Activated T-cell treated with anti-CD3 and anti-CD28 coated beads, Interleukin-2, amount 50 U/mL, for 1 hour (primary cell): Measurements from ENCODE around the gene SLC44A2.

Source experiments
- DNase-seq: peaks from one replicate; pipeline ENCODE4 v3.0.0-alpha.2; 2020

The SLC44A2 gene

DNA sequence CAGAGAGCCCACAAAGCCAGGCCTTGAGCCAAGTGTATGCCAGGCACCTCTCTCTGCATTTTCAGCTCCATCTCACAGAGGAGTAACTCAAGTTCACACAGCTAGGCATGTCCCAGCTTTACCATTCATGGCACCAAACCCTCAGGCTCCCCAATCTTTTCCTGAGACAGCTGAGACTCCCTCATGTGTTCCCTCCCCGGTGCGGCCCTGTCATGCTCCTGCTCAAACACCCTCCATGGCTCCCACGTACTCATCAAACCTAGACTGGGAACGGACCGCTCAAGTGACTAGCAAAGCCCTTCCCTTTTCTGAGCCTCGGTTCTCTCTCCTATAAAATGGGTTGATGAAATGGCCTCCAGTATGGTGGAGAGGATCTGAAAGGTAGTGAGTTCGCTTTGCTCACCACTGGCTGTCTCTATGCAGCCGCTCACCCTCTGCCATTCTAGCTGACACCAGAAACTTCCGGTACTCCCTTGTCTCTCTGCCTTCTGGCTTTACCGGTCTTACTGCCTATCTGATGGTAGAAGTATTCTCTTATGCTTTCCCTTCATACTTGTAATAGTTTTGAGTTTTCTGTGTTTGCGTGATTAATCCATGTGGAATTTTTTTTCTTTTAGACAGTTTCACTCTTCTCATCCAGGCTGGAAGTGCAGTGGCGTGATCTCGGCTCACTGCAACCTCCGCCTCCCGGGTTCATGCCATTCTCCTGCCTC, 7.8 kb upstream of the SLC44A2 start:
- DNase-seq = no peak

DNA sequence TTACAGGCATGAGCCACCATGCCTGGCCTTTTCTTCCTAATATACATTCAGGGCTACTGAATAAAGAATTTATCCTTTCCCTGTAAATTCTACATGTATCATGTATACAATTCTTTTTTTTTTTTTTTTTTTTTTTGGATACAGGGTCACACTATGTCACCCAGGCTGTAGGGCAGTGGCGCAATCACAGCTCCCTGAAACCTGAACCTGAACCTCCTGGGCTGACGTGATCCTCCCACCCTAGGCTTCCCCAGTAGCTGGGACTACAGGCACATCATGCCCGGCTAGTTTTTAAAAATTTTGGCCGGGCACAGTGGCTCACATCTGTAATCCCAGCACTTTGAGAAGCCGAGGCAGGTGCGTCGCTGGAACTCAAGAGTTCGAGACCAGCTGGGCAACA, 6.5 kb upstream of the SLC44A2 start:
- DNase-seq = no peak

DNA sequence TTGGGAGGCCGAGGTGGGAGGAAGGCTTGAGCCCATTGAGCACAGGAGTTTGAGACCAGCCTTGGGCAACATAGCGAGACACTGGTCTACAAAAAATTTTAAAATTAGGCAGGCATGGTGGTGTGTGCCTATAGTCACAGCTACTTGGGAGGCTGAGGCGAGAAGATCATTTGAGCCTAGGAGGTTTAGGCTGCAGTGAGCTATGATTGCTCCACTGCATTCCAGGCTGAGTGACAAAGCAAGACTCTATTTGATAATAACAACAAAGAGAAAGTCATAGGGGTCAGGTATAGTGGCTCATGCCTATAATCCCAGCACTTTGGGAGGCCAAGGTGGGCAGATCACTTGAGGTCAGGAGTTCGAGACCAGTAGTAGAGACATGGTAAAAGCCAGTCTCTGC, 4.6 kb upstream of the SLC44A2 start:
- DNase-seq = no peak

DNA sequence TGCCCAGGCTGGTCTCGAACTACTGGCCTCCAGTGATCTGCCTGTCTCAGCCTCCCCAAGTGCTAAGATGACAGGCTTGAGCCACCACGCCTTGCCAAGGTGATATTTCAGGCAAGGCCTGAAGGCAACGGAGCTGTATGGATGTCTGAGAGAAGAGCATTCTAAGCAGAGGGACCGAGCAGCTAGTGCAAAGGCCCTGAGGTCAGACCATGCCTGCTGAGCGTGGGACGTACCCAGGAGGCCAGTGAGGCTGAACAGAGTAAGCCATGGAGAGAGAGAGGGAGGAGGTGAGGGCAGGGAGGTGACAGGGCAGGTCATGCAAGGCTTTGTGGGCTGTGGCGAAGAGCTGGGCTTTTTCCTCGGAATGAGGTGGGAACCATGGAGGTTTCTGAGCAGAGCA, 3.4 kb upstream of the SLC44A2 start:
- no peak for DNase-seq

DNA sequence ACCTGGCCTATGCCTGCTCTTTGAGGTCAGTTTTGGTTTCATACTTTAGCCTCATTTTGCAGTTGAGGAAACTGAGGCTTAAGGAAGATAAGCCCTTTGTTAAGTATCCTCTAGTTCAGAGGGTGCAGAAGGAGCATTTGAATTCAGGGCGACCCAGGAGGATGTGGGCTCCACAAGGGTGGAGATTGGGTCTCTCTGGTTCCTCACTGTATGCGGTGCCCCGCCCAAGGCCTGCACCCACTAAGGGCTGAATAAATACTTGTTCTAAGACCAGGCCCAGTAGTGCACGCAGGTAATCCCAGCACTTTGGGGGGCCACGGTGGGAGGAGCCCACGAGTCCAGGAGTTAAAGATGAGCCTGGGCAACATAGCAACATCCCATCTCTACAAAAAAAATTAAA, 768 bp upstream of the SLC44A2 start:
- DNase-seq = no peak

GRCh38 chr19:10625762-10626138, 397 bp downstream of the SLC44A2 start:
- DNase-seq = no peak

- no peak for DNase-seq
These were observed 6.5 kb downstream of the SLC44A2 start for GRCh38 chr19:10631874-10632273.

GRCh38 chr19:10634430-10634829, 9.1 kb downstream of the SLC44A2 start:
- no peak for DNase-seq

DNA sequence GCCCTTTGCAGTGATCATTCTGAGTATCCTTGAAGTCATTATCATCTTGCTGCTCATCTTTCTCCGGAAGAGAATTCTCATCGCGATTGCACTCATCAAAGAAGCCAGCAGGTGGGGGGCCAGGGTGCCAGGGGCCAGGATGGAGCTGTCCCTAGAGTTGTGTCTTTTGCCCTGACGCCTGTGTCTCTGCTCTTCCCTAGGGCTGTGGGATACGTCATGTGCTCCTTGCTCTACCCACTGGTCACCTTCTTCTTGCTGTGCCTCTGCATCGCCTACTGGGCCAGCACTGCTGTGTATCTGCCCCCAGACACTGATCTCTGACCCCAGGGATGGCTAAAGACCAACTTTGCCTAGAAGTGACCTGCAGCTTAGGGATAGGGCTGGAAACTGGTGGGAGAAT, 9.6 kb downstream of the SLC44A2 start:
- DNase-seq = no peak

- no peak for DNase-seq
These were observed 11.1 kb downstream of the SLC44A2 start for GRCh38 chr19:10636304-10636972.

DNA sequence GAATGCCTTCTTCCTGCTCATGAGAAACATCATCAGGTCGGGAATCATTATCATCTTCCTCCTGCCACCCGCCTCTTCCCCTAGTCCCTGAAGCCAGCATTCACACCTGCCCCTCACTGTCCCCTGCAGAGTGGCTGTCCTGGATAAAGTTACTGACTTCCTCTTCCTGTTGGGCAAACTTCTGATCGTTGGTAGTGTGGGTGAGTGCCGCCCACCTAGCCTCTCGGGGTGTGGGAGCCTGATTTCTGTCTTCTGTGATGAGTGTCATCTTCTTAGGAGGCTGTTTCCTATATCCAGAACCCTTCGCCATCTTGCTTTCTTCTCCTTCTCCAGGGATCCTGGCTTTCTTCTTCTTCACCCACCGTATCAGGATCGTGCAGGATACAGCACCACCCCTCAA, 12.5 kb downstream of the SLC44A2 start:
- DNase-seq = no peak

DNA sequence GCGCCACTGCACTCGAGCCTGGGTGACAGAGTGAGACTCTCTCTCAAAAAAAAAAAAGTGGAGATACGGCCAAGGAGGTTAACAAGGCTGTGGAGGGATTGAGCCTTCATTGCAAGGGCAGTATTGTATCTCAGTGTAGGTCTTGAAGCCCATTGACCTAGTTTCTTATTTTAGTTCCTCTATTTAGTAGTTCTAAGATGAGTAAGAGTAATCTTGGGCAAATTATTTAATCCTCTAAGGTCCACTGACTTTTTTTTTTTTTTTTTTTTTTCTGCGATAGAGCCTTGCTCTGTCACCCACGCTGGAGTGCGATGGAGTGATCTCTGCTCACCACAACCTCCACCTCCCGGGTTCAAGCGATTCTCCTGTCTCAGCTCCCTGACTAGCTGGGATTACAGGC, 14.5 kb downstream of the SLC44A2 start:
- no peak for DNase-seq

DNA sequence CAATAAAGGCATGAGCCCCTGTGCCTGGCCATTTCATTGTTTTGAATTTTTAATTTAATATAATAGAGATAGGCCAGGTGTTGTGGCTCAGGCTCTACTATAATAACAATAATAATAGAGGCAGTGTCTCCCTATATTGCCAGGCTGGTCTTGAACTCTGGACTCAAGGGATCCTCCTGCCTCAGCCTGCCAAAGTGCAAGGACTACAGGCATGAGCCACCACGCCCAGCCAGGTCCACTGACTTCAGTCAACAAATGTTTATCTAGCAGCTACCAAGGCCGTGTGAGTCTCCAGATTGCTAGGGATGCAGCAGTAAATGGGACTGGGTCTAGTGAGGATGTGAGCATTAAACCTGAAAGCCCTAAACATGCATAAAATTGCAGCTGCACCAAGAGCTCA, 15.0 kb downstream of the SLC44A2 start:
- DNase-seq = no peak

GRCh38 chr19:10641248-10641647, 15.9 kb downstream of the SLC44A2 start:
- DNase-seq = no peak

- no peak for DNase-seq
These were observed 17.3 kb downstream of the SLC44A2 start for GRCh38 chr19:10642473-10643171.

DNA sequence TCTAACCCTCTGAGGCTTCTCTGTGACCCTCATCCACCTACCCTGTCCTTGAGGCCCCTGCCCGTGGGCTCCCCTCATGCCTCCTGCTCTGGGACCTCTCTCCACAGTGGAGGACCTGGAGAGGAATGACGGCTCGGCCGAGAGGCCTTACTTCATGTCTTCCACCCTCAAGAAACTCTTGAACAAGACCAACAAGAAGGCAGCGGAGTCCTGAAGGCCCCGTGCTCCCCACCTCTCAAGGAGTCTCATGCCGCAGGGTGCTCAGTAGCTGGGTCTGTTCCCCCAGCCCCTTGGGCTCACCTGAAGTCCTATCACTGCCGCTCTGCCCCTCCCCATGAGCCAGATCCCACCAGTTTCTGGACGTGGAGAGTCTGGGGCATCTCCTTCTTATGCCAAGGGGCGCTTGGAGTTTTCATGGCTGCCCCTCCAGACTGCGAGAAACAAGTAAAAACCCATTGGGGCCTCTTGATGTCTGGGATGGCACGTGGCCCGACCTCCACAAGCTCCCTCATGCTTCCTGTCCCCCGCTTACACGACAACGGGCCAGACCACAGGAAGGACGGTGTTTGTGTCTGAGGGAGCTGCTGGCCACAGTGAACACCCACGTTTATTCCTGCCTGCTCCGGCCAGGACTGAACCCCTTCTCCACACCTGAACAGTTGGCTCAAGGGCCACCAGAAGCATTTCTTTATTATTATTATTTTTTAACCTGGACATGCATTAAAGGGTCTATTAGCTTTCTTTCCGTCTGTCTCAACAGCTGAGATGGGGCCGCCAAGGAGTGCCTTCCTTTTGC, 18.0 kb downstream of the SLC44A2 start:
- no peak for DNase-seq

DNA sequence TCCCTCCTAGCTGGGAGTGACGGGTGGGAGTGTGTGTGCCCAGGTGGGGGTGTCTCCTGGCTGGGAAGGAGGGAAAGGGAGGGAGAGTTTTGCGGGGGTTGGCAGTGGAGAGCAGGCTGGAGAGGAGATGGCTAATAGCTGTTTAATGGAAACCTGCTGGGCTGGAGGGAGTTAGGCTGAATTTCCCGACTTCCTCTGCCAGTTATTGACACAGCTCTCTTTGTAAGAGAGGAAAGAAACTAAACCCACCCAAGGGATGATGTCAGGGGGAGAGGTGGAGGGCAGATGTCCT, 18.6 kb downstream of the SLC44A2 start:
- no peak for DNase-seq

DNA sequence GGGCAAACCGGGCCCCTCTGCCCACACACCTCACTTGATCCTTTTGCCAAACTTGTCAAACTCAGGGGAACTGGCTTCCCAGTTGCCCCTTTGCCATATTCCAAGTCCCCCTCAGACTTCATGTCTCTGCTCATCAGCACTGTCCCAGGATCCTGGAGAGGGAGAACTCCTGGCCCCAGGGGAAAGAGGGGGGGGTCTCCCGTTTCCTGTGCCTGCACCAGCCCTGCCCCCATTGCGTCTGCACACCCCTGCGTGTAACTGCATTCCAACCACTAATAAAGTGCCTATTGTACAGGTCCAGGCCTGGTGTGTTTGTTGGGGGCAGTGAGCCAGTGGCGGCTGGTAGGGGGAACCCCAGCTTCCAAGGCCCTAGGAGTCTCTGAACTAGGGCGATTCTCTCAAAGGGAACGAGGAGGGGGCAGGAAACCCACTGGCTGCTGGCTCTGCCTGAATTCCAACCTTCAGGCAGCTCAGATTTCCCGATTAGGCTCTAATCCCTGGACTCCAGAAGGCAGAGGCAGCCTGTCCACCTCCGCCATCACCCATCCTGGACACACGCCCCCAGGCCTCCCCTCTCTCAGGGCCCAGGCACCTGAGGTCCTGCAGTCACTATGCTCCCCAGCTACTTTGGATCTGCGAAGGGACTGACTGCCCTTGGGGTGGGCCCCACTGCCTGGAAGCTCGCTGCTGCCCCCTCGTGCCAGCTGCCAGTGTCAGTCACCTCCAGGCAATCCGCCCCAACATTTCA, 19.1 kb downstream of the SLC44A2 start:
- DNase-seq = peak; percentile 89

DNA sequence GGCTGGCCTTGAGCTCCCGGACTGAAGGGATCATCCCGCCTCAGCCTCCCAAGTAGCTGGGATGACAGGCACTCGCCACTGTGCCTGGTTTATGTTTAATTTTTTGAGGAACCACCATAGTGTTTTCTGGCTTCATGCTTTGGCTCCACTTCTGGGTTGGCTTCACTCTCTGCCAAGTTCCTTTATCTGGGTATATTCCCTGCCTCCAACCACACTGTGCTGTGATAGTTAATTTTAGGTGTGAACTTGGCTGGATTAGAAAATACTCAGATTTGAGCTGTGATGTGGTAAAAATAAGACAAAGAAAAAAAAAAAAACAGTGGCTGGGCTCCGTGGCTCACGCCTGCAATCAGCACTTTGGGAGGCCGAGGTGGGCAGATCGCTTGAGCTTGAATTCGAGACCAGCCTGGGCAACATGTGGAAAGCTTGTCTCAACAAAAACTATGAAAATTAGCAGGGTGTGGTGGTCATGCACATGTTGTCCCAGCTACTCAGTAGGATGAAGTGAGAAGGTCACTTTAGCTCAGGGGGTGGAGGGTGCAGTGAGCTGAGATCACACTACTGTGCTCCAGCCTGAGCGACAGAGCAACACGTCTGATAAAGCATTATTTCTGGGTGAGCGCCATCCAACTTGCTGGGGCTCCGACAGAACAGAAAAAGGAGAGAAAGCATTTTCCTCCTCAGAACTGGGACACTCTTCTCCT, 21.3 kb downstream of the SLC44A2 start:
- no peak for DNase-seq

DNA sequence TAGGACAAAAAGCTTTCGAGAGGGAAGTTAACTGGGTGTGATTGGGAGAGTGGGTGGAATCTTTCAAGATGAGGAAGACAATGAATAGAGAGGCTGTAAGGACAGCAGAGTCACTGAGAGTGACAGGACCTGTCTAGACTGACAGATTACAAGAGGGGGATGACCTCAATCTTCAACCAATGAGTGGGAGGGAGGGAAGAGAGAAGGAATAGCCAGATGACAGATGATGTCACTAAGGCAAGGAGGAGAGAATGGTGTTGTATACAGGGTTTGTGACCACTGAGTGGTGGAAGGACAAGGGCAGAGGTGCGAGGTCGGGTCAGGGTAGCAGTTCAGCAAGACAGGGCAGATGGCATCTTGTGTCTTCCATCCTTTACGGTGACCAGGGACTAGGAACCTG, 23.0 kb downstream of the SLC44A2 start:
- no peak for DNase-seq

GRCh38 chr19:10651851-10652250, 26.5 kb downstream of the SLC44A2 start:
- no peak for DNase-seq

- no peak for DNase-seq
These were observed 28.1 kb downstream of the SLC44A2 start for GRCh38 chr19:10653482-10653731.
